Uterus (tissue), 4 donors: ENCODE measurements around the gene TMA7B. TPM values are rescaled to one million over a fixed set of nuclear protein-coding genes. Genes with fewer than 3 reads are reported as not detected.

ENCODE experiments used
- DNase-seq, 2 donors: peaks; one replicate each; pipeline ENCODE4 v3.0.0-alpha.2; 2019 to 2020
- H3K27ac ChIP-seq, 2 donors: fragments of 200-600 bp; sonication (generic); 1 replicate in 1 of 2; 2 replicates in 1 of 2; pipeline ENCODE4 v1.5.1; 2016 to 2018
- H3K27me3 ChIP-seq, 2 donors: fragments of 200-600 bp; sonication (generic); one replicate each; pipeline ENCODE4 v1.5.1; 2018 to 2019; ENCODE audit warnings: control low read depth in 1 of 2
- H3K36me3 ChIP-seq, 2 donors: fragments of 200-600 bp; sonication (generic); one replicate each; pipeline ENCODE4 v1.5.1; 2019; ENCODE audit warnings: control low read depth in 1 of 2
- H3K4me1 ChIP-seq, 2 donors: fragments of 200-600 bp; sonication (generic); one replicate each; pipeline ENCODE4 v1.5.1; 2018 to 2019; ENCODE audit warnings: control low read depth in 1 of 2
- H3K4me3 ChIP-seq, 2 donors: fragments of 200-600 bp; sonication (generic); 1 replicate in 1 of 2; 2 replicates in 1 of 2; pipeline ENCODE4 v1.5.1; 2018 to 2019; ENCODE audit warnings: mild to moderate bottlenecking in 1 of 2
- H3K9me3 ChIP-seq, 2 donors: fragments of 200-600 bp; sonication (generic); one replicate each; pipeline ENCODE4 v1.5.1; 2019; ENCODE audit warnings: control low read depth in 1 of 2
- CTCF ChIP-seq, 4 experiments: fragments of 200-600 bp in 2 of 4; fragments of 450-650 bp in 2 of 4; sonication (generic) in 2 of 4; IDR thresholded peaks; one replicate each; pipeline ENCODE4 v1.5.1; 2016 to 2019; ENCODE audit warnings: antibody characterized with exemption in 4 of 4, mild to moderate bottlenecking in 2 of 4, moderate library complexity in 1 of 4
- POLR2A ChIP-seq, 2 donors: fragments of 450-650 bp; IDR thresholded peaks; one replicate each; pipeline ENCODE4 v1.6.1; 2016; ENCODE audit warnings: antibody characterized with exemption in 2 of 2, mild to moderate bottlenecking in 1 of 2, moderate library complexity in 1 of 2
- intact Hi-C: fragments of 100-400 bp; cut with DNase I; formaldehyde crosslinking; loops from one replicate; pipeline ENCODE4 v1.15.1; 2023; ENCODE audit warnings: low total_unique reads
- total RNA-seq, 4 donors: library from RNA; depleted of rRNA in 3 of 4; stranded (reverse); fragments of >200 nt in 3 of 4; gene quantifications; one replicate each; pipeline versions ENCODE4 v1.1.0 to v1.2.4, GENCODE V29; 2014 to 2023
- donor health status: DM: yes; HTN: yes; CAD: no.

TMA7B gene
- total RNA-seq, 4 donors from 2014 or later, result not detected

- TF ChIP-seq POLR2A (IDR thresholded peaks at IDR 0.05), result no peak
- TF ChIP-seq CTCF (IDR thresholded peaks at IDR 0.05), result no peak
- DNase-seq, result no peak
- Histone ChIP-seq H3K9me3 (no peaks in the 10 kb centered on the region), H3K4me1 (no peaks in the 10 kb centered on the region), H3K27me3 (no peaks in the 10 kb centered on the region), H3K27ac (no peak overlapping the region), H3K36me3 (no peaks in the 10 kb centered on the region), H3K4me3 (no peak overlapping the region)
- intact Hi-C loops, result no loop called here
Measured at GRCh38 chr22:39933741-39934140, 26.5 kb upstream of the TMA7B start.

- intact Hi-C loops, result no loop called here
- no peaks in the 10 kb centered on the region for H3K9me3 ChIP-seq
- H3K27ac ChIP-seq, result no peak overlapping the region
- DNase-seq, result no peak
- no peaks in the 10 kb centered on the region for H3K27me3 ChIP-seq
- H3K4me1 ChIP-seq, result no peaks in the 10 kb centered on the region
- H3K4me3 ChIP-seq, result no peak overlapping the region
- TF ChIP-seq POLR2A (IDR thresholded peaks at IDR 0.05), result no peak
- no peak for TF ChIP-seq CTCF (IDR thresholded peaks at IDR 0.05)
- H3K36me3 ChIP-seq, result no peaks in the 10 kb centered on the region
Measured at GRCh38 chr22:39935116-39935515, 25.1 kb upstream of the TMA7B start.

DNA sequence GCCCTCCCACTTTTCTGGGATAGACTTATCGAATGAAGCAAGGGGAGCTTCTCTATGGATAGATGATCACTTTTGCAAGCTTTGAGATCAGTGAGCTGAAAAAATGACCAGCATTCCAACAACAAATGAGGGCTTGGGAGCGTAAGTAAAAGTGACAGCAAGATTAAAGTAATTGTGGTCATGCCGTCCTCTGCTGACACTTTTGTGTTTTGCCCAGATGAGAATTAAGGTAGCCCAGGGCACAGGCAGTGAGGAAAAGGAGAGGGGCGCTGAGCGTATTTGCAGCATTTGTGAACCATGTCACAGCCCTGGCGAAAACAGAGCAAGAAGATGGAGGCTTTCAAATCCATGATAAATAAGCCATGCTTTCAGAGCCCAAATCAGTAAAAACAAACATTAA lies 24.6 kb upstream of the TMA7B start:
- no peaks in the 10 kb centered on the region for H3K27me3 ChIP-seq
- no peak for DNase-seq
- no peaks in the 10 kb centered on the region for H3K36me3 ChIP-seq
- H3K4me3 ChIP-seq, result no peak overlapping the region
- H3K9me3 ChIP-seq, result no peaks in the 10 kb centered on the region
- H3K4me1 ChIP-seq, result no peaks in the 10 kb centered on the region
- TF ChIP-seq POLR2A (IDR thresholded peaks at IDR 0.05), result no peak
- no peak for TF ChIP-seq CTCF (IDR thresholded peaks at IDR 0.05)
- intact Hi-C loops, result no loop called here
- H3K27ac ChIP-seq, result no peak overlapping the region

DNA sequence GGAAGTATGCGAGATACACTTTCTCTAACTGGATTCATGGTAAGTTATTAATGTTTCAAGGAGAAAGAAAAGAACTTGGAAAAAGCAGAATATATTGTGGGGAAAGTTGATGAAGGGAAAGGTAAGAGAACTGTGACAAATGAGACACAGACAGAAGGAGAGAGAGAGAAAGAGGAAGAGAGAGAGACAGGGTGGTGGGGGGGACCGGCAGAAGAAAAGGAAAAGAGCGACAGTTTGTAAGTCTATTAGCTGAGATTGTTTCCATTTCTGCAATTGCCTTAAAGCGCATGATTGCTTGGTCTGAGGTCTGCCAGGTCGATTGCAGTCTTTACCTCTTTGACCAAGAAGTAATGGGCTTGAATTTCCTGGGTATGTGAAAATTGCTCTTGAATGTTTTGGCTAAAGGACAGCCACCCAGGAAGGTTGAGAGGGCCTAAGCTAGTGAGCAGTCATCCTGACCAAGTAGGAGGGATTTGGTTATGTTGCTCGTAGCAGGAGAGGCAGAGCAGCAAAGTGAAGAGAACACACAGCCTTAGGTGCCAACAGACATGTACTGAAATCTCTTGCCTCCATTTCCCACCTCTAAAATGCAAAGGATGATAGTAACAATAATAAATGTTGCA lies 23.6 kb upstream of the TMA7B start:
- no peak overlapping the region for H3K4me3 ChIP-seq
- H3K4me1 ChIP-seq, result no peaks in the 10 kb centered on the region
- no peak for TF ChIP-seq CTCF (IDR thresholded peaks at IDR 0.05)
- no peak for TF ChIP-seq POLR2A (IDR thresholded peaks at IDR 0.05)
- no peak for DNase-seq
- H3K27ac ChIP-seq, result no peak overlapping the region
- H3K36me3 ChIP-seq, result no peaks in the 10 kb centered on the region
- H3K9me3 ChIP-seq, result no peaks in the 10 kb centered on the region
- intact Hi-C loops, result no loop called here
- H3K27me3 ChIP-seq, result no peaks in the 10 kb centered on the region

- no peak for DNase-seq
- no peaks in the 10 kb centered on the region for H3K27me3 ChIP-seq
- intact Hi-C loops, result no loop called here
- TF ChIP-seq CTCF (IDR thresholded peaks at IDR 0.05) (no peak), POLR2A (IDR thresholded peaks at IDR 0.05) (no peak)
- H3K4me3 ChIP-seq, result no peak overlapping the region
- H3K27ac ChIP-seq, result no peak overlapping the region
- no peaks in the 10 kb centered on the region for H3K9me3 ChIP-seq
- no peaks in the 10 kb centered on the region for H3K36me3 ChIP-seq
- H3K4me1 ChIP-seq, result no peaks in the 10 kb centered on the region
Measured at GRCh38 chr22:39937906-39938305, 22.3 kb upstream of the TMA7B start.
